Stimulated activated CD4-positive, alpha-beta T cell treated with anti-CD3 and anti-CD28 coated beads, Interleukin-12 subunit alpha, Interleukin-12 subunit beta, amount 100 ng/mL, for 24 hours (primary cell): ENCODE measurements around the gene KDSR.

Experiments used
- DNase-seq, 2 experiments: peaks; one replicate each; pipeline ENCODE4 v3.0.0-alpha.2; 2020; ENCODE audit warnings: low read depth in 2 of 2

Gene KDSR

GRCh38 chr18:63306819-63307550 is 60.0 kb downstream of the KDSR start:
- no peak for DNase-seq

GRCh38 chr18:63306249-63306648 is 60.8 kb downstream of the KDSR start:
- DNase-seq: no peak

- no peak for DNase-seq
These were observed 63.5 kb downstream of the KDSR start for GRCh38 chr18:63303547-63303946.

- DNase-seq: no peak
These were observed 64.2 kb downstream of the KDSR start for GRCh38 chr18:63302636-63303405.

GRCh38 chr18:63302220-63302619 is 64.8 kb downstream of the KDSR start:
- no peak for DNase-seq

- DNase-seq: no peak
These were observed 65.6 kb downstream of the KDSR start for GRCh38 chr18:63301434-63301833.

GRCh38 chr18:63299837-63300745 is 66.9 kb downstream of the KDSR start:
- DNase-seq: no peak

- no peak for DNase-seq
These were observed 68.3 kb downstream of the KDSR start for GRCh38 chr18:63298400-63299365.

- DNase-seq: no peak
These were observed 69.2 kb downstream of the KDSR start for GRCh38 chr18:63297687-63298399.

GRCh38 chr18:63293935-63294334 is 73.1 kb downstream of the KDSR start:
- DNase-seq: no peak

- no peak for DNase-seq
These were observed 73.9 kb downstream of the KDSR start for GRCh38 chr18:63292831-63293683.

- DNase-seq: no peak
These were observed 75.7 kb downstream of the KDSR start for GRCh38 chr18:63291278-63291677.

- no peak for DNase-seq
These were observed 76.2 kb downstream of the KDSR start for GRCh38 chr18:63290821-63291200.

- DNase-seq: no peak
These were observed 76.7 kb downstream of the KDSR start for GRCh38 chr18:63290166-63290820.

- DNase-seq: no peak
These were observed 78.7 kb downstream of the KDSR start for GRCh38 chr18:63288311-63288710.

- no peak for DNase-seq
These were observed 79.2 kb downstream of the KDSR start for GRCh38 chr18:63287691-63288220.

- DNase-seq: no peak
These were observed 80.1 kb downstream of the KDSR start for GRCh38 chr18:63286926-63287325.

- no peak for DNase-seq
These were observed 81.9 kb downstream of the KDSR start for GRCh38 chr18:63284827-63285733.
